IPS-20b (cell line): ENCODE measurements around the gene FDPS.

ENCODE experiments used
- H3K27ac ChIP-seq: one replicate; pipeline ENCODE4 v1.5.1; 2013; ENCODE audit warnings: low read length
- H3K27me3 ChIP-seq: 2 replicates; pipeline ENCODE4 v1.6.1; 2013; ENCODE audit warnings: mild to moderate bottlenecking, low read length, inconsistent platforms; ENCODE audit not compliant: insufficient read depth
- H3K36me3 ChIP-seq: 2 replicates; pipeline ENCODE4 v1.6.1; 2013; ENCODE audit warnings: low read depth, mild to moderate bottlenecking, inconsistent platforms, low read length, moderate library complexity; ENCODE audit not compliant: insufficient read depth
- H3K4me1 ChIP-seq: 2 replicates; pipeline ENCODE4 v1.6.1; 2013; ENCODE audit warnings: mild to moderate bottlenecking, control low read depth, inconsistent platforms, low read length, moderate library complexity; ENCODE audit not compliant: insufficient read depth
- H3K4me3 ChIP-seq: 2 replicates; pipeline ENCODE4 v1.5.1; 2013; ENCODE audit warnings: mild to moderate bottlenecking, low read length, inconsistent platforms
- H3K9ac ChIP-seq: 2 replicates; pipeline ENCODE4 v1.6.1; 2013; ENCODE audit warnings: low read depth, mild to moderate bottlenecking, inconsistent platforms, low read length, moderate library complexity
- H3K9me3 ChIP-seq: 2 replicates; pipeline ENCODE4 v1.6.1; 2013; ENCODE audit warnings: mild to moderate bottlenecking, low read depth, low read length, inconsistent platforms; ENCODE audit not compliant: insufficient read depth

The FDPS gene

DNA sequence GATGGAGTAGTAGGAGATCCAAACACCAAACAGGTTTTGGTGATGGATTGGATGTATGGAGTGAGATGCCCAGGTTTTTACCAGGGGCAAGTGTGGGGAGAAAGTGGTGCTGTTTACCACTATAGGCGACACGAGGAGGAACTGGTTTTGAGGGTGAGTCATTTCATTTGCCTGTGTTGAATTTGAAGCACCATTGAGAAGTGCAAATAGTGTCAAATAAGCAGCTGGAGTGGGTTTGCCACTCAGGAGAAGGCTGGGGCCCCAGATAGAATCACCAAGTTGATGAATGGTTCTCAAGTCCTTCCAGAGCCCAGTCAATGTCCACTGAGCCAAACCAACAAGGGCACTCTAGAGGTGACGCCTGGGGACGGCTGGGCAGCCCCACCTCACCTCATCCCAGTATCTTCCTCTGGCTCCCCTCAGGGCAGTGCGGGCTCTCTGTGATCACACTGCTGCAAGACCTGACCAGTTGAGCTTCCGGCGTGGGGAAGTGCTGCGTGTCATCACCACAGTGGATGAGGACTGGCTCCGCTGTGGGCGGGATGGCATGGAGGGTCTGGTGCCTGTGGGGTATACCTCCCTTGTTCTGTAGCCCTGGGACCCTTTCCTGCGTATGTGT lies 21.4 kb downstream of the FDPS start:
- H3K36me3 ChIP-seq = peaks cover 60% of the 10 kb centered on the region
- no peak overlapping the region for H3K27ac ChIP-seq
- H3K27me3 ChIP-seq = no peaks in the 10 kb centered on the region
- H3K4me1 ChIP-seq = no peaks in the 10 kb centered on the region
- no peak overlapping the region for H3K9ac ChIP-seq
- no peaks in the 10 kb centered on the region for H3K9me3 ChIP-seq
- H3K4me3 ChIP-seq = no peak overlapping the region

DNA sequence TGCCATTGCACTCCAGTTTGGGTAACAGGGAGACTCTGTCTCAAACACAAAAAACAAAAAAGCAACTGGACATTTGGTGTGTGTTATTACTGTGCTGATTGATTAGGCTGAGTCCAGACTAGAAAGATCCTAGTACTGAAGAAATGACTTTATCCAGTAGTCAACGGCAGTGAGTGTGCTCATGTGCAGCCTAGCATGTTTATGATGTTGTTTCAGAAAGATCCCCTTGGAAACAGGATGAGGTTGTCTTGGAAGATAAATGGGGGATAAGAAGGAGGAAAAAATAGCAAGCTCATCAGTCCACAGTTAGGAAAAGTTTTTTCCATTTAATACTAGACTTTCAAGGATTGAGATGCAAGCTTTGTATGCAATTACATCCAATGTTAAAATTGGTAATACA lies 26.3 kb downstream of the FDPS start:
- no peaks in the 10 kb centered on the region for H3K9me3 ChIP-seq
- no peaks in the 10 kb centered on the region for H3K4me1 ChIP-seq
- H3K27ac ChIP-seq = no peak overlapping the region
- H3K36me3 ChIP-seq = peaks cover 73% of the 10 kb centered on the region
- H3K27me3 ChIP-seq = no peaks in the 10 kb centered on the region
- H3K9ac ChIP-seq = no peak overlapping the region
- H3K4me3 ChIP-seq = no peak overlapping the region

GRCh38 chr1:155339515-155340097 lies 30.9 kb downstream of the FDPS start:
- H3K36me3 ChIP-seq = peaks cover 93% of the 10 kb centered on the region
- H3K27me3 ChIP-seq = no peaks in the 10 kb centered on the region
- H3K9me3 ChIP-seq = no peaks in the 10 kb centered on the region
- no peak overlapping the region for H3K9ac ChIP-seq
- no peaks in the 10 kb centered on the region for H3K4me1 ChIP-seq
- no peak overlapping the region for H3K4me3 ChIP-seq
- no peak overlapping the region for H3K27ac ChIP-seq

- H3K27me3 ChIP-seq = no peaks in the 10 kb centered on the region
Measured at GRCh38 chr1:155342842-155343241, 34.2 kb downstream of the FDPS start.

GRCh38 chr1:155352631-155353030 lies 44.0 kb downstream of the FDPS start:
- H3K9ac ChIP-seq = no peak overlapping the region

More at GRCh38 chr1:155342842-155343241, 34.2 kb downstream of the FDPS start:
- Histone ChIP-seq H3K4me3 (no peak overlapping the region), H3K27ac (no peak overlapping the region), H3K4me1 (no peaks in the 10 kb centered on the region), H3K9ac (no peak overlapping the region), H3K9me3 (no peaks in the 10 kb centered on the region), H3K36me3 (peaks cover 87% of the 10 kb centered on the region)

GRCh38 chr1:155360051-155360450 lies 51.4 kb downstream of the FDPS start:
- no peaks in the 10 kb centered on the region for H3K9me3 ChIP-seq
- H3K4me1 ChIP-seq = no peaks in the 10 kb centered on the region
- no peak overlapping the region for H3K27ac ChIP-seq
- no peaks in the 10 kb centered on the region for H3K27me3 ChIP-seq
- no peak overlapping the region for H3K9ac ChIP-seq
- no peak overlapping the region for H3K4me3 ChIP-seq
- peaks cover 39% of the 10 kb centered on the region for H3K36me3 ChIP-seq

More at GRCh38 chr1:155352631-155353030, 44.0 kb downstream of the FDPS start:
- Histone ChIP-seq H3K36me3 (peaks cover 75% of the 10 kb centered on the region), H3K4me1 (no peaks in the 10 kb centered on the region), H3K27me3 (no peaks in the 10 kb centered on the region), H3K27ac (no peak overlapping the region), H3K4me3 (no peak overlapping the region), H3K9me3 (no peaks in the 10 kb centered on the region)
